RPMI7951 (cell line): ENCODE results near the gene UQCRC1. TPM values are rescaled to one million over a fixed set of nuclear protein-coding genes. Genes with fewer than 3 reads are reported as not detected.

ENCODE experiments used
- DNase-seq: peaks from one replicate; pipeline ENCODE4 v3.0.0-alpha.2; 2012; ENCODE audit warnings: low read depth
- total RNA-seq: library from RNA; depleted of rRNA; stranded (reverse); fragments of >200 nt; shearing (Covaris generic); gene quantifications from 2 replicates; pipeline ENCODE4 v1.2.3, GENCODE V29; 2014

The UQCRC1 gene
- total RNA-seq, 1 experiment from 2014 or later: 393 TPM

GRCh38 chr3:48572517-48572916, 36.9 kb downstream of the UQCRC1 start:
- no peak for DNase-seq

GRCh38 chr3:48571938-48572337, 37.5 kb downstream of the UQCRC1 start:
- no peak for DNase-seq

GRCh38 chr3:48569808-48570450, 39.5 kb downstream of the UQCRC1 start:
- no peak for DNase-seq

GRCh38 chr3:48569400-48569799, 40.0 kb downstream of the UQCRC1 start:
- DNase-seq: no peak

- DNase-seq: no peak
Measured at GRCh38 chr3:48568476-48568875, 41.0 kb downstream of the UQCRC1 start.

- no peak for DNase-seq
Measured at GRCh38 chr3:48567500-48567899, 41.9 kb downstream of the UQCRC1 start.

GRCh38 chr3:48567090-48567489, 42.4 kb downstream of the UQCRC1 start:
- DNase-seq: peak; percentile 69

- DNase-seq: no peak
Measured at GRCh38 chr3:48566401-48566760, 43.1 kb downstream of the UQCRC1 start.

GRCh38 chr3:48565591-48566400, 43.6 kb downstream of the UQCRC1 start:
- DNase-seq: peak; percentile 95

- no peak for DNase-seq
Measured at GRCh38 chr3:48565186-48565585, 44.3 kb downstream of the UQCRC1 start.

- no peak for DNase-seq
Measured at GRCh38 chr3:48564667-48565066, 44.8 kb downstream of the UQCRC1 start.

GRCh38 chr3:48564022-48564421, 45.4 kb downstream of the UQCRC1 start:
- peak; percentile 96 for DNase-seq

GRCh38 chr3:48563382-48563918, 46.0 kb downstream of the UQCRC1 start, which contains the start of gene UCN2:
TSS of gene UCN2 (minus strand) at chr3:48563781. CDS start at chr3:48563124, 657 bp downstream.
- peak; percentile 72 for DNase-seq

- DNase-seq: no peak
Measured at GRCh38 chr3:48562367-48563095, 46.9 kb downstream of the UQCRC1 start.

GRCh38 chr3:48561045-48561736, 48.3 kb downstream of the UQCRC1 start:
- DNase-seq: peak; percentile 92

- peak; percentile 63 for DNase-seq
Measured at GRCh38 chr3:48560648-48561018, 48.8 kb downstream of the UQCRC1 start.

- peak; percentile 91 for DNase-seq
Measured at GRCh38 chr3:48558493-48559134, 50.8 kb downstream of the UQCRC1 start.

- DNase-seq: peak; percentile 99
Measured at GRCh38 chr3:48556796-48557626, 52.4 kb downstream of the UQCRC1 start, which contains the start of gene PFKFB4. TSS of gene PFKFB4 (minus strand) at chr3:48556803. CDS start at chr3:48556777, 26 bp downstream.

- DNase-seq: no peak
Measured at GRCh38 chr3:48555949-48556795, 53.3 kb downstream of the UQCRC1 start.
